HepG2 (cell line): ENCODE measurements around the gene SIRT5. TPM values are rescaled to one million over a fixed set of nuclear protein-coding genes. Genes with fewer than 3 reads are reported as not detected.

Source experiments
- BCLAF1 ChIP-seq: fragments of 450-650 bp; IDR thresholded peaks from 2 replicates; pipeline ENCODE4 v1.6.1; 2017; ENCODE audit warnings: mild to moderate bottlenecking
- CCAR2 ChIP-seq: fragments of 200-400 bp; formaldehyde crosslinking; optimal IDR thresholded peaks from 2 replicates; pipeline ENCODE3; 2018; ENCODE audit warnings: low read depth, mild to moderate bottlenecking, low read length, moderate library complexity
- CCDC6 ChIP-seq: sonication (generic); formaldehyde crosslinking; IDR thresholded peaks from 2 replicates; pipeline ENCODE4 v1.8.1; 2022; ENCODE audit warnings: mild to moderate bottlenecking, missing genetic modification reagents, moderate library complexity
- FLYWCH1 ChIP-seq: sonication (generic); formaldehyde crosslinking; IDR thresholded peaks from 2 replicates; pipeline ENCODE4 v1.8.1; 2023; ENCODE audit warnings: mild to moderate bottlenecking, missing genetic modification reagents
- HCFC1 ChIP-seq: fragments of 150-350 bp; IDR thresholded peaks from 2 replicates; pipeline ENCODE4 v1.6.1; 2014; ENCODE audit warnings: low read depth, low read length
- PBX3 ChIP-seq: sonication (generic); formaldehyde crosslinking; IDR thresholded peaks from 2 replicates; pipeline ENCODE4 v1.8.1; 2023; ENCODE audit warnings: missing genetic modification reagents, inconsistent platforms, borderline replicate concordance
- PRDM15 ChIP-seq: sonication (generic); formaldehyde crosslinking; IDR thresholded peaks from 2 replicates; pipeline ENCODE4 v1.4.0; 2020; ENCODE audit warnings: missing genetic modification reagents
- TFDP2 ChIP-seq: sonication (generic); formaldehyde crosslinking; IDR thresholded peaks from 2 replicates; pipeline ENCODE4 v1.4.0; 2020; ENCODE audit warnings: missing genetic modification reagents
- TRIM24 ChIP-seq: sonication (generic); formaldehyde crosslinking; IDR thresholded peaks from 2 replicates; pipeline ENCODE4 v1.8.0; 2022; ENCODE audit warnings: mild to moderate bottlenecking, missing genetic modification reagents
- ZBTB25 ChIP-seq: IDR thresholded peaks from 2 replicates; pipeline ENCODE4 v1.6.1; 2018; ENCODE audit warnings: missing genetic modification reagents
- ZNF235 ChIP-seq: sonication (generic); formaldehyde crosslinking; IDR thresholded peaks from 2 replicates; pipeline ENCODE4 v1.8.1; 2023; ENCODE audit warnings: mild to moderate bottlenecking, missing genetic modification reagents, borderline replicate concordance
- ZNF276 ChIP-seq: sonication (generic); formaldehyde crosslinking; IDR thresholded peaks from 2 replicates; pipeline ENCODE4 v1.4.0; 2020; ENCODE audit warnings: mild to moderate bottlenecking, low read depth, missing genetic modification reagents
- ZNF543 ChIP-seq: sonication (generic); formaldehyde crosslinking; IDR thresholded peaks from 2 replicates; pipeline ENCODE4 v1.4.0; 2020; ENCODE audit warnings: mild to moderate bottlenecking, missing genetic modification reagents
- ZNF672 ChIP-seq: sonication (generic); formaldehyde crosslinking; IDR thresholded peaks from 2 replicates; pipeline ENCODE4 v1.8.1; 2022; ENCODE audit warnings: missing genetic modification reagents
- ZNF766 ChIP-seq: sonication (generic); formaldehyde crosslinking; IDR thresholded peaks from 2 replicates; pipeline ENCODE4 v1.5.0; 2020; ENCODE audit warnings: missing genetic modification reagents, borderline replicate concordance
- ZSCAN9 ChIP-seq: IDR thresholded peaks from 2 replicates; pipeline ENCODE4 v1.6.1; 2016; ENCODE audit warnings: borderline replicate concordance
- polyA plus RNA-seq, 8 experiments: library from polyadenylated mRNA; depleted of rRNA in 3 of 8; stranded (reverse) in 7 of 8; unstranded in 1 of 8; fragments of >200 nt; fragmentation: Illumina TruSeq in 4 of 8; extraction: Trizol in 4 of 8; gene quantifications; 2 replicates each; pipeline versions ENCODE4 v1.2.1 to v1.2.3, GENCODE V29; 2011 to 2016; ENCODE audit warnings: low read depth in 4 of 8, missing spikeins in 1 of 8, mixed read lengths in 1 of 8; ENCODE audit not compliant: insufficient read depth in 1 of 8
- total RNA-seq, 5 experiments: library from RNA; depleted of rRNA; stranded (reverse); fragments of >200 nt; fragmentation: Illumina TruSeq; extraction: Trizol; gene quantifications; 2 replicates each; pipeline ENCODE4 v1.2.3, GENCODE V29; 2016; ENCODE audit warnings: low read depth in 1 of 5

The SIRT5 gene
- total and polyA plus RNA-seq, 2 of the 13 experiments (the other 11 are each of a cell fraction or from before 2014, with no cell fraction given): 14.1 to 16.6 TPM

GRCh38 chr6:13574571-13575376 is at the start of gene SIRT5 (continued):
- TF ChIP-seq TRIM24 (CRISPR knock-in tag) (no peak), HCFC1 (0 out of 2 replicates have a peak, but pooled peaks have one; percentile 25), ZBTB25 (CRISPR knock-in tag) (peak; percentile 48), ZNF543 (CRISPR knock-in tag) (peak; percentile 84; the same call in 1 of the 2 replicates), ZNF766 (CRISPR knock-in tag) (peak; percentile 87), TFDP2 (peak; percentile 81), PBX3 (CRISPR knock-in tag) (no peak), PRDM15 (CRISPR knock-in tag) (no peak), ZNF235 (CRISPR knock-in tag) (no peak; the same call in 1 of the 2 replicates), BCLAF1 (no peak), ZNF276 (CRISPR knock-in tag) (peak; percentile 96), FLYWCH1 (CRISPR knock-in tag) (0 out of 2 replicates have a peak, but pooled peaks have one; percentile 39), ZNF672 (CRISPR knock-in tag) (no peak), CCAR2 (no peak), CCDC6 (CRISPR knock-in tag) (peak; percentile 51; the same call in 1 of the 2 replicates), ZSCAN9 (CRISPR knock-in tag) (peak; percentile 60; the same call in 1 of the 2 replicates)
